ENCODE measurements around the gene ARHGEF16.

ARHGEF16 gene

DNA sequence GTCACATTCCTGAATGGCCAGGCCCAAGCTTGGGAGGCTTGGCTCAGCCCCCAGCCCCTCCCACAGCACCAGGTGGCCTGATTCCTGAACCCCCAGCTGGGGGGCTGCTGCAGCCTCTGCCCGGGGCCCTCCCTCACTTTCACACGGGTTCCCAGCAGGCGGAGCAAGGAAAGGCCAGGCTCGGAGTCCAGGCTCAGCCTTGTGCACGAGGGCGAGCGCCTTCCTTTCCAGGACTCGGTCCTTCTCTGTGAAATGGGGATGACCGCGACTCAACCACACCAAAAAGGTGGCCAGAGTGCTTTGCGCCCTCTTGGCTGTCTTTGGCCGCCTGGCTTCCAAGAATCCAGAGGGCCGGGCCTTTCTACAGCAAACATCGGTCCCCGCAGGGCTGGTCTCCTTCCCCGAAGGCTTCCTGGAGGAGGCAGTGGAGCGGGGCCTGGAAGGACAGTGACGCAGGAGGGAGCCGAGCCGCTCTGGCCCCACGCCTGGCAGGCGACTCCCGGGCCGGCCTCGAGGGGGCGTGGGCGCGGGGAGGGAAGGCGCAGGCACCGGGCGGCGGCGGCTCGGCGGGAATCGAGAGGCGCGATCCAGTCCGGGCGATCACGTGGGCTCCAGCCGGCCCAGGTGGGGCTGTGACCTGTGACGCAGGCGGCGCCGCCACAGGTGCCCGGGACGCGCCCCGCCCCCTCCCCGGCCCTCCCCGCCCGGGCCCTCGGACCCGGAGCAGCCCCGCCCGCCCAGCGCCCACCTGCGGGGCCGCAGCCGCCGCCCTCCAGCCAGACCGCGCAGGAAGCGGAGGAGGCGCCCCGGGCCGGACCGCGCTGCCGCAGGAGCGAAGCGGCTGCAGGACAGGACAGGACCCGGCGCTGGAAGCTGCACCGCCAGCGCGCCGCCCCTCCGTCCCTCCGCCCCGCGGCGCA lies at the start of gene ARHGEF16:
Gene ARHGEF16 (plus strand): TSS at position 775 of the 920 bp plus-strand sequence. CDS start 8,420 bp downstream, outside the sequence.
- DNase-seq (ENCODE audit: low spot score in 2 of 2) (no peak), ATAC-seq (replicated peaks; ENCODE audit: extremely low read depth, poor library complexity, severe bottlenecking) (no peak)
- Mint-ChIP-seq H3K4me3 (peak within 1 kb of the TSS; percentile 65), H3K36me3 (ENCODE audit: insufficient read depth) (no peaks in the 10 kb centered on the region), H3K27me3 (peaks cover 26% of the 10 kb centered on the region), H3K4me1 (no peaks in the 10 kb centered on the region), H3K9me3 (no peaks in the 10 kb centered on the region), H3K27ac (ENCODE audit: low read depth) (no peak within 1 kb of the TSS)

- H3K36me3 Mint-ChIP-seq (ENCODE audit: insufficient read depth) = peaks cover 1% of the 10 kb centered on the region
- no peaks in the 10 kb centered on the region for H3K27me3 Mint-ChIP-seq
- H3K27ac Mint-ChIP-seq (ENCODE audit: low read depth) = no peak overlapping the region
- ATAC-seq (replicated peaks; ENCODE audit: extremely low read depth, poor library complexity, severe bottlenecking) (no peak), DNase-seq (ENCODE audit: low spot score in 2 of 2) (no peak)
- no peaks in the 10 kb centered on the region for H3K9me3 Mint-ChIP-seq
- H3K4me3 Mint-ChIP-seq = no peak overlapping the region
- H3K4me1 Mint-ChIP-seq = no peaks in the 10 kb centered on the region
Observed at GRCh38 chr1:3404801-3405200, 49.7 kb upstream of the ARHGEF16 start.

- Mint-ChIP-seq H3K27me3 (no peaks in the 10 kb centered on the region), H3K4me1 (no peaks in the 10 kb centered on the region), H3K27ac (ENCODE audit: low read depth) (no peak overlapping the region), H3K36me3 (ENCODE audit: insufficient read depth) (peaks cover 1% of the 10 kb centered on the region), H3K4me3 (no peak overlapping the region), H3K9me3 (no peaks in the 10 kb centered on the region)
- ATAC-seq (replicated peaks; ENCODE audit: extremely low read depth, poor library complexity, severe bottlenecking) = no peak
- DNase-seq (ENCODE audit: low spot score in 2 of 2) = no peak
Observed at GRCh38 chr1:3405491-3405890, 49.0 kb upstream of the ARHGEF16 start.

GRCh38 chr1:3405974-3406867 lies 48.2 kb upstream of the ARHGEF16 start:
- Mint-ChIP-seq H3K4me1 (no peaks in the 10 kb centered on the region), H3K27ac (ENCODE audit: low read depth) (no peak overlapping the region), H3K36me3 (ENCODE audit: insufficient read depth) (peaks cover 1% of the 10 kb centered on the region), H3K4me3 (no peak overlapping the region), H3K27me3 (no peaks in the 10 kb centered on the region), H3K9me3 (no peaks in the 10 kb centered on the region)
- ATAC-seq (replicated peaks; ENCODE audit: extremely low read depth, poor library complexity, severe bottlenecking) = no peak
- no peak for DNase-seq (ENCODE audit: low spot score in 2 of 2)

GRCh38 chr1:3407021-3407420 lies 47.4 kb upstream of the ARHGEF16 start:
- H3K4me1 Mint-ChIP-seq = no peaks in the 10 kb centered on the region
- no peak for DNase-seq (ENCODE audit: low spot score in 2 of 2)
- H3K27ac Mint-ChIP-seq (ENCODE audit: low read depth) = no peak overlapping the region
- H3K27me3 Mint-ChIP-seq = no peaks in the 10 kb centered on the region
- H3K4me3 Mint-ChIP-seq = no peak overlapping the region
- ATAC-seq (replicated peaks; ENCODE audit: extremely low read depth, poor library complexity, severe bottlenecking) = no peak
- peaks cover 1% of the 10 kb centered on the region for H3K36me3 Mint-ChIP-seq (ENCODE audit: insufficient read depth)
- no peaks in the 10 kb centered on the region for H3K9me3 Mint-ChIP-seq

- Mint-ChIP-seq H3K27ac (ENCODE audit: low read depth) (no peak overlapping the region), H3K9me3 (no peaks in the 10 kb centered on the region), H3K36me3 (ENCODE audit: insufficient read depth) (peaks cover 1% of the 10 kb centered on the region), H3K4me3 (no peak overlapping the region), H3K27me3 (no peaks in the 10 kb centered on the region), H3K4me1 (no peaks in the 10 kb centered on the region)
- no peak for DNase-seq (ENCODE audit: low spot score in 2 of 2)
- ATAC-seq (replicated peaks; ENCODE audit: extremely low read depth, poor library complexity, severe bottlenecking) = no peak
Observed at GRCh38 chr1:3408751-3409266, 45.7 kb upstream of the ARHGEF16 start.

GRCh38 chr1:3409366-3410141 lies 44.9 kb upstream of the ARHGEF16 start:
- H3K9me3 Mint-ChIP-seq = no peaks in the 10 kb centered on the region

DNA sequence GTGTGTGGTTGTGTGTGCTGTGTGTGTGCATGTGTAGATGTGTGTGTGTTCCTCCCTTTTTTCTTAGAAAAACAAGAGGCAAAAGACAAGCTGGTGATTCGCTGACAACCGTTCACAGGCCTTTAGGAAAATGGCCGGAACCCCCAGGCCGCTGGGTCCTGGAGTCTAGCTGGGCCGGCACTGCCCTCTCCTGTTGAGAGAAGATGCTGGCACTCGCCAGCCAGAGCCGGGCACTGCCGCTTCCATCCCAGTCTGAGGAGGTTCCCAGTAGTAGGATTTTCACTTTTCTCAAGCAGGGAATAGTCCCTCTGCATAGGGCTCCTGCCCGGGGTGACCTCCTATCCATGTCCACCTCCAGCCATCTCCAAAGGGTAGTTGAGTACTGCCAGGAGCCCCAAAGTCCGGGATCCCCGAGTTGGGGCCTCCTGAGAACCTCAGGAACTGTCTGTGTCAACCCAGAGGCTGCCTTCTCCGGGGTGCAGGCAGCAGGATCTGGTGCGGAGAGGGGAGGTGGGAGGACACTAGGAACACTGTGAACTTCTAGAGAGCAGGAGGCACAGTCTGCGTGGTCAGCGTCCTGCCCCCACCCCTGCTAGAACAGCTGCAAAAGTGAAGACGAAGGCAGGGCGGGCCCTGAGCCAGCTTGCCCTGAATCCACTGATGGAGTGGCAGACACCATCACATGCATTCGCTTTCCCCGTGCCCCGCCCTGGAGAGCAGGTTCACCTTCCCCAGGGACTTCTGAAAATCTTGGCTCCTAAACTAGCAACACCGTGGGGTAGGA lies 44.1 kb upstream of the ARHGEF16 start:
- DNase-seq (ENCODE audit: low spot score in 2 of 2) = no peak
- peaks cover 1% of the 10 kb centered on the region for H3K36me3 Mint-ChIP-seq (ENCODE audit: insufficient read depth)
- no peak overlapping the region for H3K27ac Mint-ChIP-seq (ENCODE audit: low read depth)
- H3K4me1 Mint-ChIP-seq = no peaks in the 10 kb centered on the region
- H3K4me3 Mint-ChIP-seq = no peak overlapping the region
- ATAC-seq (replicated peaks; ENCODE audit: extremely low read depth, poor library complexity, severe bottlenecking) = no peak
- no peaks in the 10 kb centered on the region for H3K9me3 Mint-ChIP-seq
- H3K27me3 Mint-ChIP-seq = no peaks in the 10 kb centered on the region

More at GRCh38 chr1:3409366-3410141, 44.9 kb upstream of the ARHGEF16 start:
- Mint-ChIP-seq H3K4me1 (no peaks in the 10 kb centered on the region), H3K36me3 (ENCODE audit: insufficient read depth) (peaks cover 1% of the 10 kb centered on the region), H3K4me3 (no peak overlapping the region), H3K27me3 (no peaks in the 10 kb centered on the region), H3K27ac (ENCODE audit: low read depth) (no peak overlapping the region)
- no peak for DNase-seq (ENCODE audit: low spot score in 2 of 2)
- ATAC-seq (replicated peaks; ENCODE audit: extremely low read depth, poor library complexity, severe bottlenecking) = no peak

- no peak overlapping the region for H3K4me3 Mint-ChIP-seq
- H3K27ac Mint-ChIP-seq (ENCODE audit: low read depth) = no peak overlapping the region
- no peak for DNase-seq (ENCODE audit: low spot score in 2 of 2)
- H3K27me3 Mint-ChIP-seq = no peaks in the 10 kb centered on the region
- no peaks in the 10 kb centered on the region for H3K4me1 Mint-ChIP-seq
- H3K9me3 Mint-ChIP-seq = no peaks in the 10 kb centered on the region
- ATAC-seq (replicated peaks; ENCODE audit: extremely low read depth, poor library complexity, severe bottlenecking) = no peak
- H3K36me3 Mint-ChIP-seq (ENCODE audit: insufficient read depth) = no peaks in the 10 kb centered on the region
Observed at GRCh38 chr1:3411806-3412205, 42.7 kb upstream of the ARHGEF16 start.

- Mint-ChIP-seq H3K9me3 (no peaks in the 10 kb centered on the region), H3K36me3 (ENCODE audit: insufficient read depth) (no peaks in the 10 kb centered on the region), H3K27me3 (no peaks in the 10 kb centered on the region), H3K4me1 (no peaks in the 10 kb centered on the region), H3K27ac (ENCODE audit: low read depth) (no peak overlapping the region), H3K4me3 (no peak overlapping the region)
- DNase-seq (ENCODE audit: low spot score in 2 of 2) (no peak), ATAC-seq (replicated peaks; ENCODE audit: extremely low read depth, poor library complexity, severe bottlenecking) (no peak)
Observed at GRCh38 chr1:3412376-3412775, 42.1 kb upstream of the ARHGEF16 start.

DNA sequence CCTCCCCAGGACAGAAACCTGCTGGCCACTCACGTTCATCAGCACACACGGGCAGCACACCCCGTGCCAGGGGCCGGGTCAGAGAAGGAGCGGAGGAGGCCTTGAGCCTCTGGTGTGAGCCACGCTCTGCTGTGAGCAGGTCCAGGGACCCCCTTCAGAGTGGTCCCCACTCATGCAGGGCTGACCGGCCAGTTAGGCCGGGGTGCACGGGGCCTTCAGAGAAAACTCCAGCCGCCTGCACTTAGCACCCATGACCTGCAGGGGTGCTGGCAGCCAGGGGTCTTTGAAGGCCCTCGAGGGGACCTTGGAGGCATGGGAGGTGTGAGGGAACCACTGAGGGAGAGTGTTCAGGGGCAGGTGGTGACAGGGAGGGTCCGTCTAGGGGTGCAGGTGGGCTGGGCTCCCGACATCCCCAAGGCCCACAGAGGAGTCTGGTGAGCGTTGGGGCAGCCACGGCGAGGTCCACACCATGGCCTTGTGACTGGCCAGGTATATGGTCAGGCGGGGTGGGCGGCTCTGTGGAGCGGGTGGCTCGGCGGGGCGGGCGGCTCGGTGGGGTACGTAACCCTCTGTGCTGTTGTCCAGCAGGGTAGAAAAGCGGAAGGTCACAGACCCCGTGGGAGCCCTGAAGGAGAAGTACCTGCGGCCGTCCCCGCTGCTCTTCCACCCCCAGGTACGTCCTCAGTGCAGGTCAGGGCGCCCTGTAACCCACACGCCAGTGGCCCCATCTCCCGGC lies 40.3 kb upstream of the ARHGEF16 start:
- Mint-ChIP-seq H3K27ac (ENCODE audit: low read depth) (no peak overlapping the region), H3K4me3 (no peak overlapping the region), H3K27me3 (no peaks in the 10 kb centered on the region), H3K9me3 (no peaks in the 10 kb centered on the region), H3K4me1 (no peaks in the 10 kb centered on the region), H3K36me3 (ENCODE audit: insufficient read depth) (no peaks in the 10 kb centered on the region)
- no peak for ATAC-seq (replicated peaks; ENCODE audit: extremely low read depth, poor library complexity, severe bottlenecking)
- DNase-seq (ENCODE audit: low spot score in 2 of 2) = no peak
